ENCODE measurements around the gene SPAG17.

GRCh38 chr1:117930173-117930447 is 254.9 kb downstream of the SPAG17 start:
- TF ChIP-seq CTCF (IDR thresholded peaks at IDR 0.05) (no peak), EZH2 (IDR thresholded peaks at IDR 0.05; ENCODE audit: borderline replicate concordance, insufficient read depth, low read depth, low read length, poor library complexity, severe bottlenecking) (no peak)

Measured in B cell (primary cell).